Keratinocyte (primary cell): ENCODE measurements around the gene FAIM2. TPM values are rescaled to one million over a fixed set of nuclear protein-coding genes. Genes with fewer than 3 reads are reported as not detected.
A peak's percentile ranks its signal among the peaks of the same experiment; 100 is the strongest.

ENCODE experiments used
- DNase-seq: peaks from one replicate; pipeline ENCODE4 v3.0.0-alpha.2; 2011; ENCODE audit warnings: low read depth, missing footprints, low spot score
- FAIRE-seq: peaks from 2 replicates; lab custom pipeline; 2011; peaks lifted over from hg19 to GRCh38; lab: Jason Lieb, UNC
- H2AFZ ChIP-seq: 2 replicates; pipeline ENCODE4 v1.6.0; 2012; ENCODE audit warnings: low read length, control low read depth, inconsistent platforms; ENCODE audit not compliant: control insufficient read depth
- H3K27ac ChIP-seq: 2 replicates; pipeline ENCODE4 v1.5.1; 2011; ENCODE audit warnings: low read length; ENCODE audit not compliant: control insufficient read depth, insufficient read depth
- H3K27me3 ChIP-seq: 3 replicates; pipeline ENCODE4 v1.6.0; 2011; ENCODE audit warnings: low read length; ENCODE audit not compliant: control insufficient read depth, insufficient read depth; ENCODE audit errors: extremely low read depth
- H3K36me3 ChIP-seq, 2 experiments: 2 replicates in 1 of 2; 3 replicates in 1 of 2; pipeline ENCODE4 v1.5.1; 2011; ENCODE audit warnings: low read length in 2 of 2, mild to moderate bottlenecking in 1 of 2; ENCODE audit not compliant: control insufficient read depth in 2 of 2, insufficient read depth in 2 of 2; ENCODE audit errors: extremely low read depth in 1 of 2
- H3K4me1 ChIP-seq: 3 replicates; pipeline ENCODE4 v1.5.1; 2011; ENCODE audit warnings: low read length; ENCODE audit not compliant: control insufficient read depth, insufficient read depth; ENCODE audit errors: extremely low read depth
- H3K4me2 ChIP-seq: 3 replicates; pipeline ENCODE4 v1.6.0; 2011; ENCODE audit warnings: low read depth, low read length; ENCODE audit not compliant: control insufficient read depth, insufficient read depth; ENCODE audit errors: extremely low read depth
- H3K4me3 ChIP-seq, 3 experiments: fragments of 200-600 bp in 1 of 3; sonication (generic) in 1 of 3; 2 replicates in 2 of 3; 3 replicates in 1 of 3; pipeline ENCODE4 v1.5.1; 2011 to 2016; ENCODE audit warnings: low read length in 3 of 3, mild to moderate bottlenecking in 3 of 3, control low read depth in 2 of 3, inconsistent platforms in 1 of 3, low read depth in 1 of 3, mixed read lengths in 1 of 3, mixed run types in 1 of 3, moderate library complexity in 1 of 3; ENCODE audit not compliant: control insufficient read depth in 2 of 3, insufficient read depth in 2 of 3; ENCODE audit errors: extremely low read depth in 1 of 3
- H3K79me2 ChIP-seq: 2 replicates; pipeline ENCODE4 v1.6.0; 2012; ENCODE audit warnings: low read length; ENCODE audit not compliant: control insufficient read depth, insufficient read depth
- H3K9ac ChIP-seq: 3 replicates; pipeline ENCODE4 v1.6.0; 2011; ENCODE audit warnings: low read length; ENCODE audit not compliant: control insufficient read depth, insufficient read depth; ENCODE audit errors: extremely low read depth
- H3K9me1 ChIP-seq: 3 replicates; pipeline ENCODE4 v1.6.0; 2011; ENCODE audit warnings: low read length; ENCODE audit not compliant: control insufficient read depth, insufficient read depth; ENCODE audit errors: extremely low read depth
- H3K9me3 ChIP-seq: 2 replicates; pipeline ENCODE4 v1.5.1; 2012; ENCODE audit warnings: low read depth, low read length; ENCODE audit not compliant: control insufficient read depth
- H4K20me1 ChIP-seq: 3 replicates; pipeline ENCODE4 v1.6.0; 2011; ENCODE audit warnings: low read length; ENCODE audit not compliant: control insufficient read depth, insufficient read depth; ENCODE audit errors: extremely low read depth
- EZH2 ChIP-seq: IDR thresholded peaks from one replicate; pipeline ENCODE4 v1.6.1; 2012; ENCODE audit warnings: inconsistent platforms, mild to moderate bottlenecking, low read length, moderate library complexity
- dilution Hi-C: fragments of 300-500 bp; cut with MboI; formaldehyde crosslinking; loops from one replicate; pipeline ENCODE4 v1.7.0; 2020; ENCODE audit warnings: low sequenced_read_pairs; ENCODE audit not compliant: extremely low pct_ligation_motif_present
- polyA plus RNA-seq, 5 experiments: library from polyadenylated mRNA; depleted of rRNA in 3 of 5; stranded (reverse) in 3 of 5; stranded (forward) in 1 of 5; unstranded in 1 of 5; fragments of >200 nt; gene quantifications; 1 replicate in 1 of 5; 2 replicates in 3 of 5; 3 replicates in 1 of 5; pipeline versions ENCODE4 v1.2.1 to v1.2.3, GENCODE V29; 2011 to 2012; ENCODE audit warnings: missing spikeins in 2 of 5, low read depth in 1 of 5, low replicate concordance in 1 of 5
- TF ChIP-seq, protein P1 (sequence below), 3 experiments: IDR thresholded peaks in 1 of 3; conservative IDR thresholded peaks in 1 of 3; optimal IDR thresholded peaks in 1 of 3; 2 replicates in 2 of 3; 3 replicates in 1 of 3; pipeline versions ENCODE3 to v1.5.1; 2011; ENCODE audit warnings: low read length in 3 of 3, mild to moderate bottlenecking in 3 of 3, moderate library complexity in 2 of 3, control low read depth in 1 of 3, inconsistent platforms in 1 of 3; ENCODE audit not compliant: insufficient read depth in 2 of 3; ENCODE audit errors: extremely low read depth in 1 of 3

FAIM2 gene
- polyA plus RNA-seq, 1 donor (not counting 4 experiments of a cell fraction or from before 2014, with no cell fraction given), result not detected

- no peak overlapping the region for H3K4me3 ChIP-seq
- dilution Hi-C loops, result no loop called here
- no peak overlapping the region for H3K9ac ChIP-seq
- H3K4me1 ChIP-seq, result peaks cover 19% of the 10 kb centered on the region
- no peaks in the 10 kb centered on the region for H3K79me2 ChIP-seq
- TF ChIP-seq EZH2, result no peak
- TF ChIP-seq, protein P1, sequence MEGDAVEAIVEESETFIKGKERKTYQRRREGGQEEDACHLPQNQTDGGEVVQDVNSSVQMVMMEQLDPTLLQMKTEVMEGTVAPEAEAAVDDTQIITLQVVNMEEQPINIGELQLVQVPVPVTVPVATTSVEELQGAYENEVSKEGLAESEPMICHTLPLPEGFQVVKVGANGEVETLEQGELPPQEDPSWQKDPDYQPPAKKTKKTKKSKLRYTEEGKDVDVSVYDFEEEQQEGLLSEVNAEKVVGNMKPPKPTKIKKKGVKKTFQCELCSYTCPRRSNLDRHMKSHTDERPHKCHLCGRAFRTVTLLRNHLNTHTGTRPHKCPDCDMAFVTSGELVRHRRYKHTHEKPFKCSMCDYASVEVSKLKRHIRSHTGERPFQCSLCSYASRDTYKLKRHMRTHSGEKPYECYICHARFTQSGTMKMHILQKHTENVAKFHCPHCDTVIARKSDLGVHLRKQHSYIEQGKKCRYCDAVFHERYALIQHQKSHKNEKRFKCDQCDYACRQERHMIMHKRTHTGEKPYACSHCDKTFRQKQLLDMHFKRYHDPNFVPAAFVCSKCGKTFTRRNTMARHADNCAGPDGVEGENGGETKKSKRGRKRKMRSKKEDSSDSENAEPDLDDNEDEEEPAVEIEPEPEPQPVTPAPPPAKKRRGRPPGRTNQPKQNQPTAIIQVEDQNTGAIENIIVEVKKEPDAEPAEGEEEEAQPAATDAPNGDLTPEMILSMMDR (optimal IDR thresholded peaks at IDR 0.05 in 1 of 3, IDR thresholded peaks at IDR 0.05 in 1 of 3, conservative IDR thresholded peaks at IDR 0.05 in 1 of 3; ENCODE audit: extremely low read depth in 1 of 3, insufficient read depth in 2 of 3, low read length in 3 of 3), result no peak
- H3K27me3 ChIP-seq, result no peaks in the 10 kb centered on the region
- FAIRE-seq (peak; percentile 79), DNase-seq (no peak)
- H3K9me1 ChIP-seq, result no peaks in the 10 kb centered on the region
- H2AFZ ChIP-seq, result peak overlapping the region; percentile 23
- peak overlapping the region; percentile 30 for H3K4me2 ChIP-seq
- H3K9me3 ChIP-seq, result no peaks in the 10 kb centered on the region
- no peaks in the 10 kb centered on the region for H3K36me3 ChIP-seq
- no peaks in the 10 kb centered on the region for H4K20me1 ChIP-seq
- H3K27ac ChIP-seq, result peak overlapping the region; percentile 52
Measured at GRCh38 chr12:49832836-49833421, 70.8 kb downstream of the FAIM2 start.

GRCh38 chr12:49831717-49832116 lies 72.0 kb downstream of the FAIM2 start:
- no peak overlapping the region for H3K4me3 ChIP-seq
- H3K27me3 ChIP-seq, result no peaks in the 10 kb centered on the region
- dilution Hi-C loops, result no loop called here
- peaks cover 11% of the 10 kb centered on the region for H3K79me2 ChIP-seq
- H3K4me1 ChIP-seq, result peaks cover 26% of the 10 kb centered on the region
- H3K36me3 ChIP-seq, result no peaks in the 10 kb centered on the region
- no peak for FAIRE-seq
- TF ChIP-seq EZH2, result no peak
- TF ChIP-seq, protein P1 (optimal IDR thresholded peaks at IDR 0.05 in 1 of 3, IDR thresholded peaks at IDR 0.05 in 1 of 3, conservative IDR thresholded peaks at IDR 0.05 in 1 of 3; ENCODE audit: extremely low read depth in 1 of 3, insufficient read depth in 2 of 3, low read length in 3 of 3), result no peak
- H3K9me1 ChIP-seq, result peaks cover 2% of the 10 kb centered on the region
- no peak overlapping the region for H3K27ac ChIP-seq
- no peaks in the 10 kb centered on the region for H4K20me1 ChIP-seq
- H3K9ac ChIP-seq, result no peak overlapping the region
- no peak overlapping the region for H3K4me2 ChIP-seq
- no peak for DNase-seq
- H2AFZ ChIP-seq, result no peak overlapping the region
- no peaks in the 10 kb centered on the region for H3K9me3 ChIP-seq
